ENCODE data around the gene MCM7. TPM values are rescaled to one million over a fixed set of nuclear protein-coding genes. Genes with fewer than 3 reads are reported as not detected.
A peak's percentile ranks its signal among the peaks of the same experiment; 100 is the strongest.
"Not testable (repeated sequence)": the region's sequence is repeated elsewhere in the genome, so short reads cannot be mapped to it uniquely, and the experiment has no call there.

Gene MCM7
- total RNA-seq, 2 experiments from 2014 or later, result 390 to 395 TPM

DNA sequence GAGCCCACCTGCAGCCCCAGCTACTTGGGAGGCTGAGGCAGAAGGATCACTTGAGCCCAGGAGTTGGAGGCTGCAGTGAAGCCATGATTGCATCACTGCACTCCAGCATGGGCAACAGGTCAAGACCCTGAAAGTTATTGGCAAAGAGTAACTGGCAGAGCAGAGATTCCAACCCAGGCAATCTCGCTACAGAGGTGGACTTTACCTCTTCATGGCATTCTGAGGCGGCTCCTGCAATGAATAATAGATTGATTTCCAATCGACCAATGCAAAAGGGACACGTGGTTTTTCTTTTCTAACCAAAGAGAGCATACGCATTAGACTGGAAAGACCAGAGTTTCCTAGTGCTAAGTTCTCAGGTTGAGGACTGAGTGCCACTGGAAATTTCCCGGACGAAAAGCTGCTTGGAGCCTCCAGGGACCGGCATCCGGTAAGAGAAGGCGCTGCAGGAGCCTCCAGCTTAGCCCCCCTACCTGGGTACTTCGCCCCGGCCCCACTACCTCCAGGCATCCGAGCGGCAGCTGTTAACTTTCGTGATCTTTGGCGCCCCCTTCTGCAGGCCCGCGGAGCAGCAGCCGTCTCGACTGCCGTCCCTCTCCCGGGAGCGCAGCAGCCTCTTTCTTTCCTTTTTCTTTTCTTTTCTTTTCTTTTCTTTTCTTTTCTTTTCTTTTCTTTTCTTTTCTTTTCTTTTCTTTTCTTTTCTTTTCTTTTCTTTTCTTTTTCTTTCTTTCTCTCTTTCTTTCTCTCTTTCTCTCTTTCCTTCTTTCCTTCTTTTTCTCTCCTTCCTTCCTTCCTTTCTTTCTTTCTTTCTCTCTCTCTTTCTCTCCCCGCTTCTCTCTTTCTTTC is 29.6 kb upstream of the MCM7 start:
- H3K36me3 Mint-ChIP-seq (ENCODE audit: low read depth), result no peaks in the 10 kb centered on the region
- H3K4me3 Mint-ChIP-seq, result peak overlapping the region; percentile 15
- intact Hi-C loops (cut with micrococcal nuclease), result loop anchor here (1.0 to 5.0 kb wide), 5 partner anchors 49 to 218 kb away; no protein-coding TSS in a partner anchor
- DNase-seq, result peak; percentile 94
- no peaks in the 10 kb centered on the region for H3K9me3 Mint-ChIP-seq
- no peaks in the 10 kb centered on the region for H3K27me3 Mint-ChIP-seq (ENCODE audit: low read depth)
- peaks cover 20% of the 10 kb centered on the region for H3K4me1 Mint-ChIP-seq (ENCODE audit: low read depth)
- CTCF ChIA-PET, result interaction anchor here (0.6 to 6.3 kb wide), 20 partner anchors 9 to 276 kb away, joined by 3 to 60 read pairs (median 5); partner anchors contain the start of gene LAMTOR4
- H3K27ac Mint-ChIP-seq, result no peak overlapping the region

DNA sequence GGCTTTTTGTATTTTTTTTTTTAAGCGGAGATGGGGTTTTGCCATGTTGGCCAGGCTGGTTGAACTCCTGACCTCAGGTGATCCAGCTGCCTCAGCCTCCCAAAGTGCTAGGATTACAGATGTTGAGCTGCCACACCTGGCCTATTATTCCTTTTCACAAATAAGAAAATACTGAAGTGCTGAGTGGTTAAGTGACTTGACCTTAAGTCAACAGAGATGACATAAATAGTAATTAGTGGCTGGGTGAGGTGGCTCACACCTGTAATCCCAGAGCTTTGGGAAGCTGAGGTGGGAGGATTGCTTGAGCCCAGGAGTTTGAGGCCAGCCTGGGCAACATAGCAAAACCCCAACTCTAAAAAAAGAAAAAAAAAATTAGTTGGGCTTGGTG is 29.0 kb upstream of the MCM7 start:
- DNase-seq; H3K4me3 Mint-ChIP-seq; H3K27ac Mint-ChIP-seq; H3K27me3 Mint-ChIP-seq (ENCODE audit: low read depth); H3K9me3 Mint-ChIP-seq; H3K36me3 Mint-ChIP-seq (ENCODE audit: low read depth): not testable (repeated sequence)
- H3K4me1 Mint-ChIP-seq (ENCODE audit: low read depth), result peaks cover 25% of the 10 kb centered on the region
- CTCF ChIA-PET, result interaction anchor here (0.6 to 6.3 kb wide), 17 partner anchors 9 to 277 kb away, joined by 3 to 60 read pairs (median 4); partner anchors contain the start of gene LAMTOR4
- intact Hi-C loops (cut with micrococcal nuclease), result loop anchor here (2.0 to 5.0 kb wide), 2 partner anchors 212 to 217 kb away; no protein-coding TSS in a partner anchor

DNA sequence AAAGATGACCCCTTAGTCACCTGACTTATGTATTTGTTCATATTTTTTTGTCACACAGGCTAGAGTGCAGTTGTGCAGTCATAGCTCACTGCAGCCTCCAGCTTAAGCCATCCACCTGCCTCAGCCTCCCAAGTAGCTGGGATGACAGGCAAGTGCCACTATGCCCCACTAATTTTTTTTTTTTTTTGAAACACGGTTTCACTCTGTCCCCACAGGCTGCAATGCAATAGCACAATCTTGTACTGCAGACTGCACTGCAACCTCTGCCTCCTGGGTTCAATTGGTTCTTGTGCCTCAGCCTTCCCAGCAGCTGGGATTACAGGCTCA is 27.4 kb upstream of the MCM7 start:
- H3K27ac Mint-ChIP-seq, result no peak overlapping the region
- peaks cover 34% of the 10 kb centered on the region for H3K4me1 Mint-ChIP-seq (ENCODE audit: low read depth)
- peaks cover 9% of the 10 kb centered on the region for H3K36me3 Mint-ChIP-seq (ENCODE audit: low read depth)
- no peaks in the 10 kb centered on the region for H3K27me3 Mint-ChIP-seq (ENCODE audit: low read depth)
- no peak for DNase-seq
- H3K4me3 Mint-ChIP-seq, result peak overlapping the region; percentile 100
- no peaks in the 10 kb centered on the region for H3K9me3 Mint-ChIP-seq
- CTCF ChIA-PET, result interaction anchor here (0.6 to 6.3 kb wide), 7 partner anchors 11 to 423 kb away, joined by 3 to 60 read pairs (median 4); partner anchors contain the start of genes AP4M1 and MCM7
- intact Hi-C loops (cut with micrococcal nuclease), result loop anchor here (5.0 kb wide), 1 partner anchor 721 kb away; the partner anchor contains the start of genes BUD31 and PDAP1

DNA sequence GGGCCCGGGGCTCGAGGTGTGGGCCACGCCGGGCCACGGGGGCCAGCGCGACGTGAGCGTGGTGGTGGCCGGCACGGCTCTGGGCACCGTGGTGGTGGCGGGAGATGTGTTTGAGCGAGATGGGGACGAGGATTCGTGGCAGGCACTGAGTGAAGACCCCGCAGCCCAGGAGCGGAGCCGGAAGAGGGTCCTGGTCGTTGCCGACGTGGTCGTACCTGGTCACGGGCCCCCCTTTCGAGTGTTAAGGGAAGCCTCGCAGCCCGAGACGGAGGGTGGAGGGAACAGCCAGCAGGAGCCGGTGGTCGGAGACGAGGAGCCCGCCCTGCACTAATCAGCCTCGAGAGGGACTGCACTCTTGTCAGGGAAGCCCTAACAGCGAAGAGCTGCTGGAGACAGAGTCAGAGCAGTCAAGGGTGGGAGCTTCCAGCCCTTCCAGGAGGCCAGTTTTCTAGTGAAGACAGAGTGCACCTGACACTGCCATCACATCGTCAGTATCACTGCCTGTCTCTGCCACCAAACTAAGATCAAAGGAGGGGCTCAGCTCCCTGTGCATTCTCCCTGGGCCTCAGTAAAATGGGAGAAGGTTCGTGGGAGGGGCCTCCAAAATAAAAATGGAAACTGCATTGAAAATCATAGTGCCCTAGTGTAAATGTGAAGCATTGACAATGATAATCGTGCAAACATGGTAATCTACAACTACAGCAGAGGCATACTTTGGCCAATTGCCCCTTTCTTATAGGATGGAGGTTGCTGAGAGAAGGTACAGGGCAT is 26.9 kb upstream of the MCM7 start:
- CTCF ChIA-PET, result interaction anchor here (0.6 to 6.3 kb wide), 6 partner anchors 11 to 424 kb away, joined by 3 to 60 read pairs (median 4); partner anchors contain the start of genes AP4M1 and MCM7
- Mint-ChIP-seq H3K9me3 (no peaks in the 10 kb centered on the region), H3K4me3 (peak overlapping the region; percentile 100), H3K36me3 (ENCODE audit: low read depth) (peaks cover 9% of the 10 kb centered on the region), H3K27me3 (ENCODE audit: low read depth) (no peaks in the 10 kb centered on the region), H3K27ac (peak overlapping the region; percentile 66), H3K4me1 (ENCODE audit: low read depth) (peaks cover 34% of the 10 kb centered on the region)
- intact Hi-C loops (cut with micrococcal nuclease), result loop anchor here (1.0 to 5.0 kb wide), 4 partner anchors 9 to 721 kb away; partner anchors contain the start of genes BUD31, CNPY4, PDAP1 and TAF6
- peak; percentile 28 for DNase-seq

DNA sequence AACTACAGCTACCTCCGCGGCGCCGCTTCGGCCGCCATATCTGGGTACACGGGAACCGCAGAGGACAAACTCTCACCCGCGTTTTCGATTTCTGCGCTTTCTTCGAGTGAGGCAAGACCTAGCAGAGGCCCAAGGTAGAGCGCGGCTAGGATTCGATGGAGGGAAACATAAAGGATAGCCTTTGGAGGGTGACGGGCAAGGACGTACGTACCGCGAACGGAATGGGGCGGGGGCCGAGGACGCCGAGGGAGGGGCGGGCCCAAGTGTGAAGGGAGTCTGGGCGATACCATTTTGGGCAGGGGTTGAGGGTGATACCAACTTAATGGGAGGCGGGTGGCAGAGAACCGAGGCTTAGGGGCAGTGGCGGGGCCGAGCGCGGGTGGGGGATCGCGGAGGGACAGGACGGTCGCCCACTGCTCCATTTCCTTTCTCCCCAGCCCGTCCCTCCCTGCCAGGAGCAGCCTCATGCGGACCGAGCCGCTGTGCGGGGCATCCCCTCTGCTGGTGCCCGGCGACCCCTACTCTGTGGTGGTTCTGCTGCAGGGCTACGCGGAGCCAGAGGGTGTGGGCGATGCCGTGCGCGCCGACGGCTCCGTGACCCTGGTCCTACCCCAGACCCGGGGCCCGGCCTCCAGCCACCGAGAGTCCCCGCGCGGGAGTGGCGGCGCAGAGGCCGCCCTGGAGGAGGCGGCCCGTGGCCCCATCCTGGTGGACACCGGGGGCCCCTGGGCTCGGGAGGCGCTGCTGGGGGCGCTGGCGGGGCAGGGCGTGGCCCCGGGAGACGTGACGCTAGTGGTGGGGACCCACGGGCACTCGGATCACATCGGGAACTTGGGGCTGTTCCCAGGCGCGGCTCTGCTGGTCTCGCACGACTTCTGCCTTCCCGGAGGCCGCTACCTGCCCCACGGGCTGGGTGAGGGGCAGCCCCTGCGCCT is 26.0 kb upstream of the MCM7 start, which contains the start of gene MBLAC1:
MBLAC1 (plus strand) TSS at position 37 of the 935 bp plus-strand sequence; CDS start at position 466, 429 bp downstream.
- Mint-ChIP-seq H3K4me1 (ENCODE audit: low read depth) (peaks cover 30% of the 10 kb centered on the region), H3K9me3 (no peaks in the 10 kb centered on the region), H3K27me3 (ENCODE audit: low read depth) (no peaks in the 10 kb centered on the region), H3K4me3 (peak within 1 kb of the TSS; percentile 100), H3K36me3 (ENCODE audit: low read depth) (peaks cover 13% of the 10 kb centered on the region), H3K27ac (peak within 1 kb of the TSS; percentile 99)
- intact Hi-C loops (cut with micrococcal nuclease), result loop anchor here (1.0 to 5.0 kb wide), 6 partner anchors 8 to 720 kb away; partner anchors contain the start of genes AP4M1, BUD31, CNPY4 and MCM7
- peak; percentile 94 for DNase-seq
- CTCF ChIA-PET, result interaction anchor here (0.8 to 1.4 kb wide), 4 partner anchors 22 to 218 kb away, joined by 3 to 4 read pairs (median 4); partner anchors contain the start of genes AP4M1, LAMTOR4 and MCM7

DNA sequence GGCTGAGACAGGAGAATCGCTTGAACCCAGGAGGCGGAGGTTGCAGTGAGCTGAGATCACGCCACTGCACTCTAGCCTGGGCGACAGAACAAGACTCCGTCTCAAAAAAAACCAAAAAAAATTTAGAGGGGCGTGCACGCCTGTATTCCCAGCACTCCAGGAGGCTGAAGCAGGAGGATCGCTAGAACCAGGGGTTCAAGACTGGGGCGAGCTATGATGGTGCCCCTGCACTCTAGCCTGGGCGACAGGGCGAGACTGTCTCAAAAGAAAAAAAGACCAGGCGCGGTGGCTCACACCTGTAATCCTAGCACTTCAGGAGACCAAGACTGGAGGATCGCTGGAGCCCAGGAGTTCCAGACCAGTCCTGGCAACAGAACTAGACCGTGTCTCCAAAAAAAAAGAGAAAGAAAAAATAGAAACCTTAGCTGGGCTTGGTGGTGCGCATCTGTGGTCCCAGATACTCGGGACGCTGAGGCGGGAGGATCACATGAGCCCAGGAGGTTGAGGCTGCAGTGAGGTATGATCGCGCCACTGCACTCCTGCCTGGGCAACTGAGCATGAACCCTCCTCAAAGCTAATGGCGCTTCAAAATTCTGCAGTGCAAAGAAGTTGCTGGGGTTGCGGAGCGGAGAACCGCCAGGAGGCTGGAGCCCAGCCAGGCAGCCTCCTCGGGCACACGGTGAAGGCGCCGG is 25.2 kb upstream of the MCM7 start:
- CTCF ChIA-PET, result interaction anchor here (0.7 to 1.0 kb wide), 5 partner anchors 23 to 261 kb away, joined by 3 to 4 read pairs (median 3); partner anchors contain the start of gene LAMTOR4
- Mint-ChIP-seq H3K4me1 (ENCODE audit: low read depth) (peaks cover 27% of the 10 kb centered on the region), H3K27me3 (ENCODE audit: low read depth) (no peaks in the 10 kb centered on the region), H3K27ac (peak overlapping the region; percentile 99), H3K36me3 (ENCODE audit: low read depth) (peaks cover 13% of the 10 kb centered on the region), H3K4me3 (peak overlapping the region; percentile 100), H3K9me3 (no peaks in the 10 kb centered on the region)
- DNase-seq, result no peak
- intact Hi-C loops (cut with micrococcal nuclease), result loop anchor here (1.0 to 5.0 kb wide), 5 partner anchors 25 to 719 kb away; partner anchors contain the start of genes AP4M1, BUD31, MCM7 and PDAP1

DNA sequence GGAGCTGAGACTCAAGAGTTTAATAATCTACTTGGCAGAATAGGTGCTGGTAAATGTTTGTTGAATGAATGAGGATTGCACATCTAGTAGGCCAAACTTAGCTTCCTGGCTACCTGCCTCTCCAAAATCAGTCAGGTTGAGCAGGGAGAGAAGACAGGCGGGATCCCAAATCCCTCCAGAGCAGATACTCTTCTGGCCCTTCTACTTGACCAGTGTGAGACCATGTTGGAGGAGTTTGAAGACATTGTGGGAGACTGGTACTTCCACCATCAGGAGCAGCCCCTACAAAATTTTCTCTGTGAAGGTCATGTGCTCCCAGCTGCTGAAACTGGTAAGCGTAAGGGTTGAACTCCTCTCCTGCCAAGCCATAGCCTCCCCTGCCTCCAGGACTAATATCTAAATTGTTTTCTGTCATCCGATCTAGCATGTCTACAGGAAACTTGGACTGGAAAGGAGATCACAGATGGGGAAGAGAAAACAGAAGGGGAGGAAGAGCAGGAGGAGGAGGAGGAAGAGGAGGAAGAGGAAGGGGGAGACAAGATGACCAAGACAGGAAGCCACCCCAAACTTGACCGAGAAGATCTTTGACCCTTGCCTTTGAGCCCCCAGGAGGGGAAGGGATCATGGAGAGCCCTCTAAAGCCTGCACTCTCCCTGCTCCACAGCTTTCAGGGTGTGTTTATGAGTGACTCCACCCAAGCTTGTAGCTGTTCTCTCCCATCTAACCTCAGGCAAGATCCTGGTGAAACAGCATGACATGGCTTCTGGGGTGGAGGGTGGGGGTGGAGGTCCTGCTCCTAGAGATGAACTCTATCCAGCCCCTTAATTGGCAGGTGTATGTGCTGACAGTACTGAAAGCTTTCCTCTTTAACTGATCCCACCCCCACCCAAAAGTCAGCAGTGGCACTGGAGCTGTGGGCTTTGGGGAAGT is 23.4 kb upstream of the MCM7 start:
- CTCF ChIA-PET, result interaction anchor here (0.6 to 1.0 kb wide), 6 partner anchors 42 to 1023 kb away, joined by 3 to 4 read pairs (median 3); no protein-coding TSS in a partner anchor
- DNase-seq, result no peak
- intact Hi-C loops (cut with micrococcal nuclease), result loop anchor here (5.0 kb wide), 1 partner anchor 717 kb away; the partner anchor contains the start of genes BUD31 and PDAP1
- Mint-ChIP-seq H3K9me3 (no peaks in the 10 kb centered on the region), H3K4me3 (peak overlapping the region; percentile 13), H3K4me1 (ENCODE audit: low read depth) (peaks cover 31% of the 10 kb centered on the region), H3K27me3 (ENCODE audit: low read depth) (no peaks in the 10 kb centered on the region), H3K27ac (peak overlapping the region; percentile 38), H3K36me3 (ENCODE audit: low read depth) (peaks cover 13% of the 10 kb centered on the region)

DNA sequence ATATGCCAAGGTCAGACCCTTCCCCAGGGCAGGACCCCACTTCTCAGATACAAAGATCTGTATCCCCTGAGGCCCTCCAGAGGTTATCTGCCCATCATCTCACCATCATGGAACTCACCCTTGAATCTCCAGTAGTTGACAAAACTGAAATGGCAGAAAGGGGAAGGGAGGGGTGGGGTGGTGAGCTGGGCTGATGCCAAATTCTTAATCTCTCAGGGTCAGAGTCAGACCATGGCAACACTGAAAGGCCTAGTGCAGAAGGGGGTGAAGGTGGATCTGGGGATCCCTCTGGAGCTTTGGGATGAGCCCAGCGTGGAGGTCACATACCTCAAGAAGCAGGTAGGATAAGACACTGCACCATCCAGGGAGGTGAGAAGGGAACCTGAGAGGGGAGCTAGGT is 21.4 kb upstream of the MCM7 start:
- CTCF ChIA-PET, result interaction anchor here (0.6 to 2.0 kb wide), 2 partner anchors 10 to 24 kb away, joined by 4 to 7 read pairs; no protein-coding TSS in a partner anchor
- Mint-ChIP-seq H3K27me3 (ENCODE audit: low read depth) (no peaks in the 10 kb centered on the region), H3K4me1 (ENCODE audit: low read depth) (peaks cover 32% of the 10 kb centered on the region), H3K27ac (no peak overlapping the region), H3K9me3 (no peaks in the 10 kb centered on the region), H3K36me3 (ENCODE audit: low read depth) (peaks cover 13% of the 10 kb centered on the region), H3K4me3 (no peak overlapping the region)
- intact Hi-C loops (cut with micrococcal nuclease), result no loop called here
- DNase-seq, result no peak

DNA sequence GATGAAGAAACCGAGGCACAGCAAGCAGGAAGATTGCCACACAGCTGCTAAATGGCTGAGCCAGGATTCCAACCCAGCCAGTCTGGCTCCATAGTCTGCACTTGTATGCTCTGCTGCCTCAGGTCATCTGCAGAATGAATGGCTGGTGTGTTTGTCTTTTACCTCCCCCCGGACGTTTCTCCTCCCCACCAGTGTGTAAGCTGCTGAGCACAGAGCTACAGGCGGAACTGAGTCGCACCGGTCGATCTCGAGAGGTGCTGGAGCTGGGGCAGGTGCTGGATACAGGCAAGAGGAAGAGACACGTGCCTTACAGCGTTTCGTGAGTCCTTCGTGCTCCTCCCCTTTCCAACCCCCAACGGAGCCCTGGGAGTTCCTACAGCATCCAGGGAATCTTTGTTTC is 20.9 kb upstream of the MCM7 start:
- Mint-ChIP-seq H3K36me3 (ENCODE audit: low read depth) (peaks cover 13% of the 10 kb centered on the region), H3K27me3 (ENCODE audit: low read depth) (no peaks in the 10 kb centered on the region), H3K9me3 (no peaks in the 10 kb centered on the region), H3K27ac (no peak overlapping the region), H3K4me1 (ENCODE audit: low read depth) (peaks cover 32% of the 10 kb centered on the region), H3K4me3 (no peak overlapping the region)
- intact Hi-C loops (cut with micrococcal nuclease), result no loop called here
- CTCF ChIA-PET, result interaction anchor here (2.0 to 2.5 kb wide), 2 partner anchors 9 to 11 kb away, joined by 7 read pairs; no protein-coding TSS in a partner anchor
- no peak for DNase-seq

DNA sequence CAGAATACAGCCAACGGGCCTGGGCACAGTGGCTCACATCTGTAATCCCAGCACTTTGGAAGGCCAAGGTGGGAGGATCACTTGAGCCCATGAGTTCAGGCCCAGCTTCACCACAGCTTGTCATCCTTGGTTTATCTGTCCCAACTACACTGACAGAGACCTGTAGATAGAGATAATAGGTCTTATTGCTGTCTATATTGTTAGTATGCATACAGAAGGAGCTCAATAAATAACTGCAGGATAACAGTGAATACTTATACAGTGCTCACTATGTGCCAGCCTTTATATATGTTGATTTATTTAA is 19.5 kb upstream of the MCM7 start:
- H3K9me3 Mint-ChIP-seq, result no peaks in the 10 kb centered on the region
- CTCF ChIA-PET, result interaction anchor here (0.6 to 2.5 kb wide), 4 partner anchors 10 to 202 kb away, joined by 3 to 7 read pairs (median 4); no protein-coding TSS in a partner anchor
- intact Hi-C loops (cut with micrococcal nuclease), result loop anchor here (1.0 kb wide), 2 partner anchors 28 to 100 kb away; partner anchors contain the start of gene LAMTOR4
- peaks cover 31% of the 10 kb centered on the region for H3K4me1 Mint-ChIP-seq (ENCODE audit: low read depth)
- no peaks in the 10 kb centered on the region for H3K27me3 Mint-ChIP-seq (ENCODE audit: low read depth)
- no peak for DNase-seq
- H3K27ac Mint-ChIP-seq, result peak overlapping the region; percentile 95
- peak overlapping the region; percentile 93 for H3K4me3 Mint-ChIP-seq
- peaks cover 14% of the 10 kb centered on the region for H3K36me3 Mint-ChIP-seq (ENCODE audit: low read depth)
